ENCODE data around the gene USHBP1. TPM values are rescaled to one million over a fixed set of nuclear protein-coding genes. Genes with fewer than 3 reads are reported as not detected.

USHBP1 gene
- total RNA-seq, 2 experiments from 2014 or later = 0.20 TPM; not detected in 1

GRCh38 chr19:17243211-17243829, 21.2 kb downstream of the USHBP1 start:
- CTCF ChIA-PET = interaction anchor here (1.0 to 1.4 kb wide), 3 partner anchors 9 to 143 kb away, joined by 3 to 6 read pairs (median 3); no protein-coding TSS in a partner anchor
- Mint-ChIP-seq H3K36me3 (ENCODE audit: low read depth) (no peaks in the 10 kb centered on the region), H3K27me3 (ENCODE audit: low read depth) (no peaks in the 10 kb centered on the region), H3K4me1 (ENCODE audit: low read depth) (peaks cover 4% of the 10 kb centered on the region), H3K4me3 (no peak overlapping the region), H3K27ac (no peak overlapping the region), H3K9me3 (no peaks in the 10 kb centered on the region)
- intact Hi-C loops (cut with micrococcal nuclease) = no loop called here
- no peak for DNase-seq

DNA sequence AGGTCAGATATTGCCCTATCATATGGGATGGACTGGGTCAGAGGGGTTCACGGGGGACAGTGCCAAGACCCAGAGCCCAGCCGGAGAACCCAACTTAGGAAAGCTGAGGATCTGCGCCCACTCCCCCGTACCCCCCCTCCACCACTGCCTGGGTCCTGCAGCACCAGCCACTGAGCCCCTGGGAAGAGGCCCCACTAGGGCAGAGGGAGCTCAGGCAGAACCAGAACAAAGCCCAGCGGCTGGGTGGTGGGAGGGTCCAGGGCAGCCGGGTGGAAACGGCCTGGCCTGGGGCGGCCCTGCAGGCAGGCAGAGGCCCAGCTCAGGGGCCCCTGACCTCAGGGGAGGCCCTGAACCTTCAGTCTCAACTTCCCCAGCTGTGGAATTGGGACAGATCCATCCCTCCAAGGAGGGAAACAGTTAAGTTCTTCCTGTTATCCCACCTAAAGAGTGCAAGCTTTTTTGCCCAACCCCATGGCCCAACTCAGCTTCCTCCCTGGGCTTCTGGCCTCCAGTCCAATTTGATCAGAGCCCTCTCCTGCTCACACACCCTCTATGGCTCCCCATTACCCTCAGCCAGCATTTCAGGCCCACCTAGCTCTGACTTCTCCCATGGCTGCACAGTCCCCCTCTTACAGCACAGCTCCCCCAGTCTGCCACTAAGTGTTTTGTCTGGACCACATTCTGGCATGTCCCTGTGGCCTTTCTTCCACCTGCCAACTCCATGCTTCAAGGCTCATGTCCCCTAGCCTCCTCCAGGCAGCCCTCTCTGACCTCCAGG, 21.9 kb downstream of the USHBP1 start:
- CTCF ChIA-PET = interaction anchor here (0.7 to 1.4 kb wide), 4 partner anchors 8 to 144 kb away, joined by 3 to 6 read pairs (median 3); no protein-coding TSS in a partner anchor
- DNase-seq = no peak
- no peak overlapping the region for H3K27ac Mint-ChIP-seq
- no peaks in the 10 kb centered on the region for H3K9me3 Mint-ChIP-seq
- no peak overlapping the region for H3K4me3 Mint-ChIP-seq
- H3K4me1 Mint-ChIP-seq (ENCODE audit: low read depth) = peaks cover 4% of the 10 kb centered on the region
- intact Hi-C loops (cut with micrococcal nuclease) = no loop called here
- H3K27me3 Mint-ChIP-seq (ENCODE audit: low read depth) = no peaks in the 10 kb centered on the region
- H3K36me3 Mint-ChIP-seq (ENCODE audit: low read depth) = no peaks in the 10 kb centered on the region

- intact Hi-C loops (cut with micrococcal nuclease) = no loop called here
- Mint-ChIP-seq H3K4me1 (ENCODE audit: low read depth) (no peaks in the 10 kb centered on the region), H3K27ac (no peak overlapping the region), H3K9me3 (no peaks in the 10 kb centered on the region), H3K27me3 (ENCODE audit: low read depth) (no peaks in the 10 kb centered on the region), H3K4me3 (no peak overlapping the region), H3K36me3 (ENCODE audit: low read depth) (no peaks in the 10 kb centered on the region)
- CTCF ChIA-PET = no interaction called here
- DNase-seq = no peak
Observed at GRCh38 chr19:17240826-17241399, 23.6 kb downstream of the USHBP1 start.

GRCh38 chr19:17240062-17240752, 24.3 kb downstream of the USHBP1 start:
- CTCF ChIA-PET = interaction anchor here (0.7 kb wide), 1 partner anchor 36 kb away, joined by 5 read pairs; no protein-coding TSS in a partner anchor
- Mint-ChIP-seq H3K27me3 (ENCODE audit: low read depth) (no peaks in the 10 kb centered on the region), H3K4me1 (ENCODE audit: low read depth) (no peaks in the 10 kb centered on the region), H3K9me3 (no peaks in the 10 kb centered on the region), H3K27ac (no peak overlapping the region), H3K4me3 (no peak overlapping the region), H3K36me3 (ENCODE audit: low read depth) (no peaks in the 10 kb centered on the region)
- intact Hi-C loops (cut with micrococcal nuclease) = no loop called here
- no peak for DNase-seq

GRCh38 chr19:17237747-17238706, 26.5 kb downstream of the USHBP1 start:
- H3K36me3 Mint-ChIP-seq (ENCODE audit: low read depth) = peaks cover 3% of the 10 kb centered on the region
- CTCF ChIA-PET = no interaction called here
- H3K27me3 Mint-ChIP-seq (ENCODE audit: low read depth) = no peaks in the 10 kb centered on the region
- H3K9me3 Mint-ChIP-seq = no peaks in the 10 kb centered on the region
- DNase-seq = no peak
- H3K27ac Mint-ChIP-seq = no peak overlapping the region
- peaks cover 14% of the 10 kb centered on the region for H3K4me1 Mint-ChIP-seq (ENCODE audit: low read depth)
- intact Hi-C loops (cut with micrococcal nuclease) = loop anchor here (5.0 kb wide), 2 partner anchors 56 to 111 kb away; no protein-coding TSS in a partner anchor
- no peak overlapping the region for H3K4me3 Mint-ChIP-seq

DNA sequence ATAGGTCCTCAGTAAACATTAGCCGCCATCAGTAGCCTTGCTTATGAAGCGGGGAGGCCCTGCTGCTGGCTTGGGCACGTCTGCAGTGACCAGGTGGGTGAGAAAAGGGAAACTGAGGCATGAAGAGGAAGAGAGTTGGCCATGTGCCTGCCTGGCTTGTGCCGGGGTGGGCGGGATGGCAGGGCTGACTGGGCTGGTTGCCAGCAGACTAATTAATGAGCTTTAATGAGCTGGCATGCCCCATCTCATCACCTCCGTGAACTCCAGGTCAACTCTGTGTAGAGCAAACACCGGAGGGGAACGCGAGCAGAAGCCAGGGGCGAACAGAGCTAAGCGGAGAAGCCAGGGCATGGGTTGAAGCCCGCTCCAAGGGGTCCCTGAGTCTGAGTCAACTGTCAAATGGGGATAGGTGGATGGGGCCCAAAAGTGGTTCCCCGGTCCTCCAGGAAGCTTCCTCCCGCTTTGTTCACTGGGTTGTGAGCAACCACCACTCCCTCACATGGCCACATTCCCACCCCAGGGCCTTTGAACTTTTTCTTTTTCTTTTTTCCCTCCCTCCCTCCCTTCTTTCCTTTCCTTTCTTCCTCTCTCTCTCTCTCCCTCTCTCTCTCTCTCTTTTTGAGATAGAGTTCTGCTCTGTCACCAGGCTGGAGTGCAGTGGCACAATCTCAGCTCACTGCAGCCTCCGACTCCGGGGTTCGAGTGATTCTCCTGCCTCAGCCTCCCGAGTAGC, 27.6 kb downstream of the USHBP1 start:
- Mint-ChIP-seq H3K36me3 (ENCODE audit: low read depth) (peaks cover 4% of the 10 kb centered on the region), H3K4me1 (ENCODE audit: low read depth) (peaks cover 19% of the 10 kb centered on the region), H3K9me3 (no peaks in the 10 kb centered on the region), H3K27me3 (ENCODE audit: low read depth) (no peaks in the 10 kb centered on the region), H3K4me3 (peak overlapping the region; percentile 32), H3K27ac (no peak overlapping the region)
- CTCF ChIA-PET = interaction anchor here (1.5 kb wide), 1 partner anchor 10 kb away, joined by 5 read pairs; no protein-coding TSS in a partner anchor
- intact Hi-C loops (cut with micrococcal nuclease) = loop anchor here (1.0 to 5.0 kb wide), 3 partner anchors 45 to 110 kb away; no protein-coding TSS in a partner anchor
- no peak for DNase-seq

DNA sequence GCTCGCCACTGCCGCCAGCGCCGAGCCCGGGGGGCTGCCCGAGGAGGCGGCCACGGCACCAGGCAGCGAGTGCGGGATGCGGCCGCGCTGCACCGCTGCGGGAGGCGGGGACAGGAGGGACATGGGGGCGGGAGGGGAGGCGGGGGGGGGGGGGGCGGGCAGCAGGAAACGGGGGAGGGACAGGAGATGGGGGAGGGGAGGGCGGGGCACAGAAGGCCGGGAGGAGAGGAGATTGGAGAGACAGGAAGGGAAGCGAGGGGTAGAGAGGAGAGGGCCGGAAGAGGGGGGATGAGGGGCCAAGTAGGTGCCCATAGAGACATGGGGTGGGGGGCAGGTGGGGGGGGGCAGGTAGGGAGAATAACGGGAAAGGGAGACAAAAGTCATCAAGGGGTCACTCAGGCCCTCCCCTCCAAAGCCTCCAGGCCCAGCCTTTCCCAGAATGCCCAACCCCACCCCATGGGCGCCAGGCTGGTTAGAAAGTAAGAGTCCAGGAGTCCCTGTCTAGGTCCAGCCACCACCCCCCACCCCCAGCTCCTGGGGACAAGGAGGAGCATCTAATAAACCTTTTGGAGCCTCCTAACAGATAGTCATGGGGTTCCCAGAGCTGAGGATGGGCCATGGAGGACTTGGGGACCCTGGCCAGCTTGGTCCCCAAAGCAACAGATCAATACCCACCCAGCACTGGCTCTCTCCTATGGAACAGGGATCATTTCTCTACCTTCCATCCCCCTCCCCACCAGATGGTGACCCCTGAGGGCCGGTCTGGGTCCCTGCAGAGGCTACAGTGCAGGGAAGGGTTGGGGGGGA, 28.4 kb downstream of the USHBP1 start:
- Mint-ChIP-seq H3K4me1 (ENCODE audit: low read depth) (peaks cover 19% of the 10 kb centered on the region), H3K9me3 (no peaks in the 10 kb centered on the region), H3K27ac (peak overlapping the region; percentile 63), H3K36me3 (ENCODE audit: low read depth) (peaks cover 7% of the 10 kb centered on the region), H3K27me3 (ENCODE audit: low read depth) (no peaks in the 10 kb centered on the region), H3K4me3 (peak overlapping the region; percentile 83)
- peak; percentile 42 for DNase-seq
- intact Hi-C loops (cut with micrococcal nuclease) = loop anchor here (1.0 to 5.0 kb wide), 6 partner anchors 10 to 161 kb away; partner anchors contain the start of genes HAUS8, MYO9B and OCEL1
- CTCF ChIA-PET = interaction anchor here (0.6 to 2.0 kb wide), 4 partner anchors 9 to 154 kb away, joined by 3 to 7 read pairs (median 4); partner anchors contain the start of gene USE1

DNA sequence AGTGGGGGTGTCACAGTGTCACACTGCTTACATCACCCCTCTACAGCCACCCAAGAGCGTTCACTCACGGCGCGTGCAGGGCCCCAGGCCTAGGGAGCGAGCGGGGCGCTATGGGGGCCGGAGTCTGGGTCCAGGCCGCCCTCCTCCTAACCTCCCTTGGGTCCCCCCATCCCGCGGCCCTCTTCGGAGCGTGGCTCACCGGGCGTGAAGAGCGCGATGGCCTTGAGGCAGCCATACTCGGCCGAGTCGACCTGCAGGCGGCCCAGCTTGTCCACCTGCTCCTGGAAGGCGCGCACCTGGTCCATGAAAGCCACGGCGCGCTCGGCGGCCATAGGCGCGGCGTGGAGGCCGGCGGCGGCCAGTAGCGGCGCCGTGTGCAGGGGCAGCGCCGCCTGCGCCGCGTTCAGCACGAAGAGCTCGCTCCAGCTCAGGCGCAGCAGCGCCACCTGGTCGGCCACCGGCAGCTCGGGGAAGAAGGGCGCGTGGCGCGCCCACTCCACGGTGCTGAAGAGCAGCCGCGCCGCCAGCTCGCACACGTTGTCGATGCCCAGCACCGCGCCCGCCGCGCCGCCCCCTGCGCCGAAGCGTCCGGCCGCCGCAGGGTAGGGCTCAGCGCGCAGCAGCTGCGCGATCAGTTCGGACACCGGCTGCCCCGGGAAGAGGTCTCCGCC, 29.1 kb downstream of the USHBP1 start:
- peaks cover 7% of the 10 kb centered on the region for H3K36me3 Mint-ChIP-seq (ENCODE audit: low read depth)
- CTCF ChIA-PET = interaction anchor here (0.6 to 2.0 kb wide), 6 partner anchors 9 to 155 kb away, joined by 3 to 7 read pairs (median 3); partner anchors contain the start of gene USE1
- intact Hi-C loops (cut with micrococcal nuclease) = loop anchor here (1.0 to 5.0 kb wide), 5 partner anchors 9 to 161 kb away; partner anchors contain the start of genes HAUS8, MYO9B and OCEL1
- peak overlapping the region; percentile 68 for H3K27ac Mint-ChIP-seq
- peak; percentile 79 for DNase-seq
- H3K9me3 Mint-ChIP-seq = no peaks in the 10 kb centered on the region
- H3K4me1 Mint-ChIP-seq (ENCODE audit: low read depth) = peaks cover 19% of the 10 kb centered on the region
- no peaks in the 10 kb centered on the region for H3K27me3 Mint-ChIP-seq (ENCODE audit: low read depth)
- peak overlapping the region; percentile 83 for H3K4me3 Mint-ChIP-seq

- no peaks in the 10 kb centered on the region for H3K27me3 Mint-ChIP-seq (ENCODE audit: low read depth)
- DNase-seq = peak; percentile 82
- H3K36me3 Mint-ChIP-seq (ENCODE audit: low read depth) = peaks cover 7% of the 10 kb centered on the region
- intact Hi-C loops (cut with micrococcal nuclease) = loop anchor here (1.0 to 5.0 kb wide), 5 partner anchors 9 to 160 kb away; partner anchors contain the start of genes HAUS8, MYO9B and OCEL1
- H3K9me3 Mint-ChIP-seq = no peaks in the 10 kb centered on the region
- peak overlapping the region; percentile 68 for H3K27ac Mint-ChIP-seq
- CTCF ChIA-PET = interaction anchor here (0.6 to 2.0 kb wide), 5 partner anchors 8 to 33 kb away, joined by 3 to 7 read pairs (median 3); partner anchors contain the start of gene USE1
- peaks cover 19% of the 10 kb centered on the region for H3K4me1 Mint-ChIP-seq (ENCODE audit: low read depth)
- H3K4me3 Mint-ChIP-seq = peak overlapping the region; percentile 83
Observed at GRCh38 chr19:17234911-17235299, 29.6 kb downstream of the USHBP1 start.
